VCaP (cell line): ENCODE results near the gene VILL.

Source experiments
- H3K27ac ChIP-seq: fragments of 450-650 bp; 2 replicates; pipeline ENCODE4 v1.5.1; 2017
- TF ChIP-seq, protein P1 (sequence below): fragments of 450-650 bp; conservative IDR thresholded peaks from 2 replicates; pipeline ENCODE4 v1.5.1; 2017; ENCODE audit warnings: mild to moderate bottlenecking, moderate library complexity

VILL gene

GRCh38 chr3:37945807-37946530, 44.6 kb upstream of the VILL start:
- TF ChIP-seq, protein P1, sequence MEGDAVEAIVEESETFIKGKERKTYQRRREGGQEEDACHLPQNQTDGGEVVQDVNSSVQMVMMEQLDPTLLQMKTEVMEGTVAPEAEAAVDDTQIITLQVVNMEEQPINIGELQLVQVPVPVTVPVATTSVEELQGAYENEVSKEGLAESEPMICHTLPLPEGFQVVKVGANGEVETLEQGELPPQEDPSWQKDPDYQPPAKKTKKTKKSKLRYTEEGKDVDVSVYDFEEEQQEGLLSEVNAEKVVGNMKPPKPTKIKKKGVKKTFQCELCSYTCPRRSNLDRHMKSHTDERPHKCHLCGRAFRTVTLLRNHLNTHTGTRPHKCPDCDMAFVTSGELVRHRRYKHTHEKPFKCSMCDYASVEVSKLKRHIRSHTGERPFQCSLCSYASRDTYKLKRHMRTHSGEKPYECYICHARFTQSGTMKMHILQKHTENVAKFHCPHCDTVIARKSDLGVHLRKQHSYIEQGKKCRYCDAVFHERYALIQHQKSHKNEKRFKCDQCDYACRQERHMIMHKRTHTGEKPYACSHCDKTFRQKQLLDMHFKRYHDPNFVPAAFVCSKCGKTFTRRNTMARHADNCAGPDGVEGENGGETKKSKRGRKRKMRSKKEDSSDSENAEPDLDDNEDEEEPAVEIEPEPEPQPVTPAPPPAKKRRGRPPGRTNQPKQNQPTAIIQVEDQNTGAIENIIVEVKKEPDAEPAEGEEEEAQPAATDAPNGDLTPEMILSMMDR: no peak
- peak overlapping the region; percentile 90 for H3K27ac ChIP-seq

DNA sequence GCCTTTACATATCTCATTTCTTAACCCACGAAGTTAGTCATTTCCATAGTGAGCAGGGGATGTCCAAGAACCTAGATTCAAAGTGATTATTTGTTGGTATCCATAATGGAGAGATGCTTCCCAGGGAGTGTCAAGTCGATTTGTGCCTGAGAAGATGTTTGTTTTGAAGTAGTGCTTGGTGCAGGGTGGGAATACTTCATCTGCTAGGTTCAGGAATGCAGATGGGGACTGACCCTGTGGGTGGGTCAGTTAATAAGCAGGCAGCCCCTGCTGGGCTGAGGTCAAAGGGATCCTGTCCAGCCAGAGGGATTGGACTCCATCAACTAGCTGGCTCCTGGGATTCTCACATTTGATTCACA, 44.1 kb upstream of the VILL start:
- TF ChIP-seq, protein P1: no peak
- peak overlapping the region; percentile 90 for H3K27ac ChIP-seq

DNA sequence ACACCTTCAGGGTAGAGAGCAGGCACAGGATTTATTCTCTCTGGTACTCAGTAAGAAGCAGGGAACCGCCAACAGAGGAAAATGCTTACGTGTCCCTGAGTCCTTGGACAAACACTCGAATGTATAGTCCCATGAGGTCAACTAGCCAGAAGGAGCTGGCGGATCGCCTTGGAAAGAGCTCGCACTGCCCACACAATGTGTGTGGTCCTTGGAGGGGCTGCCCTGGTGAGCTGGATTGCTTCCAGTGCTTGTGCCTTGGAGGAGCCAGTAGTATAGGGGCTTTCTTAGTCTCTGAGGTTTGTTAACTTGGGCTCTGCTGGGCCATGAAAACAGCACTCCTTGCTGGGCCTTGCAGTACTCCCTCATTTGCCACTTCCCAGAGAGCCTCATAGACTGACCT, 40.7 kb upstream of the VILL start:
- H3K27ac ChIP-seq: no peak overlapping the region; the same call in 1 of the 2 replicates
- TF ChIP-seq, protein P1: no peak

DNA sequence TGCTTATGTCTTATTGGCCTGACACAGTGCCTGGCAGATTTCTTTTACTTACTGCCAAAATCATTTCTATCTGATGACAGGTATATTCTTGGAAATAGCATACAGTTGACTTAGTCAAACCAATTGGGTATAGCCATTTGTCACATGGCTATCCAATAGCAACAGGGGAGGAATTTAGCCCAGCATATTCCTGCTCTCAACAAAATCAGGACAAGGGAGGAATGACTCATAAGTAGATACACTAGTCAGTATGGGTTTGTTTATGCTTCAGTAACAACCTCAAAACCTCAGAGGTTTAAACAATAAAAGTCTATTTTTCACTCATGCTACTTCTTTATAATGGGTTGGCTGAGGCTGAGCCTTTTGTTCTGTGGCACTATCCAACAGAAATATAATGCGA, 38.0 kb upstream of the VILL start:
- no peak overlapping the region for H3K27ac ChIP-seq
- TF ChIP-seq, protein P1: no peak

DNA sequence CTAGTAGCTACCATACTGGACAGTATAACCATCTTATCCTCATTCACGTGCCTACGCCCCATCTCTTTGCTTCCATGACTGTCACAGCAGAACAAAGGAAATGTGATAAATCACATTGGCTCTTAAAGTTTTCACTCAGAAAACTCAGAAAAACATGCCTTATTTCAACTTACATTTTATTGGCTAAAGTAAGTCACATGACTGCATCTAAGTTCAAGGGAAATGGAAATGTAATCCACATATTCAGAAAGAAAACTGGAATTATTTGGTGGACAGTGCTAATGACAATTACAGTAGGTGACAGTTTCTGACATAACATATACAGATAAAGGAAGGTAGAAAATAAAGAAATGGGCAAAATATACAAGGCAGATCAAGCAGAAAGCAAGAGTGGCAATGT, 37.4 kb upstream of the VILL start:
- TF ChIP-seq, protein P1: no peak

GRCh38 chr3:37953707-37954394, 36.7 kb upstream of the VILL start:
- TF ChIP-seq, protein P1: no peak
- H3K27ac ChIP-seq: no peak overlapping the region

More for the DNA sequence above, 37.4 kb upstream of the VILL start:
- no peak overlapping the region for H3K27ac ChIP-seq

DNA sequence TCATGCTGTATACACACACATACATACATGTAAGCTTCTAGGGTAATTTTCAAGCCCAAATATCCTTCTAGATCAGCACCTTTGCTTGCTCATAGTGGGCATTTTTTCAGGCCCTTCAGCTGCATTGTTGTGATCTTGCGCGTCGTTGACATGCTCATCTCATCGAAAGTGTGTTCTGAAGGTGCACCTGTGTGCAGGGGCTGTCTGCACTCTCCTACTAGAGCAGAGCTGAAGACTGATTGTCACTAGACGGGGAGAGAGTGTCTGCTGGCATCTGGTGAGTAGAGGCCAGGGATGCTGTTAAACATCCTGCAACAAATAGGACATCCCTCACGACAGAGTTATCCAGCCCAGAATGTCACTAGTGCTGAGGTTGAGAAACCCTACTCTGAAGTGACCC, 35.7 kb upstream of the VILL start:
- peak overlapping the region; percentile 56; the same call in 1 of the 2 replicates for H3K27ac ChIP-seq
- TF ChIP-seq, protein P1: no peak
